COLO668 (cell line): ENCODE measurements around the gene PCDHB12.

ENCODE experiments used
- DNase-seq: peaks from one replicate; lab custom pipeline; 2025; ENCODE audit not compliant: unreplicated experiment; lab: John Stamatoyannopoulos, UW

Gene PCDHB12

DNA sequence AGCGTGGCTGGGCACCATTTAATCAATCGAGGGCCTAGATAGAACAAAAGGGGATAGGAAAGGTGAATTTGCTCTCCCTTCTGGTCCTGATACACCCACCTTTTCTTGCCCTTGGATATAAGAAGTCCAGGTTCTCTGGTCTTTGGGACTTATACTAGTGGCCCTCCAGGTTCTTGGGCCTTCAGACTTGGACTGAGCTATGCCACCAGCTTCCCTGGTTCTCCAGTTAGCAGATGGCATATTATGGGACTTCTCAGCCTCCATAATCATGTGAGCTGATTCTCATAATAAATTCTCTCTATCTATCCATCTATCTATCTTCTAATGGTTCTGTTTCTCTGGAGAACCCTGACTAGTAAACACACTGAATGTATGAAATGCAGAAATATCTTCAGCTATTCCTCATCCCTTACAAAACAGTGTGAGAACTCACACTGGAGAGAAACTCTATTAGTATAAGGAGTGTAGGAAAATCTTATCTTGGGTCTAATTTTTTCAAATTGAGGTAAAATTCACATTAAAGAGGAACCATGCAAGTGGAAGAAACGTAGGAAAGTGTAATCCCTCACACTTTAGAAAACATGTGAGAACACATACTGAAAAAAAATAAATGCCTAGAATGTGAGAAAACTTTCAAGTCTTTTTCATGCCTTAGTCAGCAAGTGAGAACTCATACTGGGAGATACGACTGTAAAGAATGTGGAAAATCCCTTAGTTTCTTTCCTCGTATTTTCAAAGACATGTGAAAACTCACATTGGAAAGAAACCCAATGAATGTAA lies 52.1 kb downstream of the PCDHB12 start:
- DNase-seq = no peak

DNA sequence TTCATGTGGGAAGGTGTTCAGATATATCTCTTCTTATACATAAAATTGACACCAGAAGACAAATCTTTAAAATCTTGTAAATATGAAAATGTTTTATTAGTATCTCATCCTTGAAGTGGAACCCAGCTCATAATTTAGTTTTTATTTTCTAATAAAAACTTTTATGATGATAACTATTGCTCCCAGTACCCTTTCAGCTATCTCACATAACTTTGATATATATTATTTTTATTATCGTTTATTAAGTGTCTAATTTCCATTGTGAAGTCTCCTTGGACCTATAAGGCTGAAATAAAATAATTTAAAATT lies 52.7 kb downstream of the PCDHB12 start:
- no peak for DNase-seq
